ENCODE measurements around the gene SELENOV.

Gene SELENOV

GRCh38 chr19:39558624-39559117 is 43.7 kb downstream of the SELENOV start:
- 62 to 71% methylated on average over 4 to 5 of the region's 6 CpGs for WGBS, 2 experiments (ENCODE audit: insufficient coverage in 2 of 2)
- no peak overlapping the region for H3K4me3 ChIP-seq (ENCODE audit: extremely low read depth, insufficient read depth, low read length, poor library complexity, severe bottlenecking)
- H3K36me3 ChIP-seq (ENCODE audit: control insufficient read depth, insufficient read depth, low read length): no peaks in the 10 kb centered on the region
- no peak overlapping the region for H3K27ac ChIP-seq (ENCODE audit: low read depth, low read length, severe bottlenecking)
- H3K9me3 ChIP-seq (ENCODE audit: control insufficient read depth, low read length): no peaks in the 10 kb centered on the region
- no peaks in the 10 kb centered on the region for H3K4me1 ChIP-seq (ENCODE audit: control insufficient read depth, insufficient read depth, low read length, poor library complexity, severe bottlenecking)

GRCh38 chr19:39563408-39563807 is 48.5 kb downstream of the SELENOV start:
- H3K4me1 ChIP-seq (ENCODE audit: control insufficient read depth, insufficient read depth, low read length, poor library complexity, severe bottlenecking): no peaks in the 10 kb centered on the region
- no peak overlapping the region for H3K4me3 ChIP-seq (ENCODE audit: extremely low read depth, insufficient read depth, low read length, poor library complexity, severe bottlenecking)
- no peak overlapping the region for H3K27ac ChIP-seq (ENCODE audit: low read depth, low read length, severe bottlenecking)
- H3K9me3 ChIP-seq (ENCODE audit: control insufficient read depth, low read length): no peaks in the 10 kb centered on the region
- 72 to 79% methylated on average over 2 of the region's 2 CpGs for WGBS, 2 experiments (ENCODE audit: insufficient coverage in 2 of 2)
- H3K36me3 ChIP-seq (ENCODE audit: control insufficient read depth, insufficient read depth, low read length): no peaks in the 10 kb centered on the region

GRCh38 chr19:39566064-39566463 is 51.1 kb downstream of the SELENOV start:
- H3K9me3 ChIP-seq (ENCODE audit: control insufficient read depth, low read length): no peaks in the 10 kb centered on the region

GRCh38 chr19:39568604-39569003 is 53.7 kb downstream of the SELENOV start:
- WGBS, 2 experiments (ENCODE audit: insufficient coverage in 2 of 2): 40% methylated on average over 1 of the region's 3 CpGs; no CpG with 5 or more reads in 1 of the 2 experiments
- H3K36me3 ChIP-seq (ENCODE audit: control insufficient read depth, insufficient read depth, low read length): no peaks in the 10 kb centered on the region
- no peak overlapping the region for H3K27ac ChIP-seq (ENCODE audit: low read depth, low read length, severe bottlenecking)
- no peak overlapping the region for H3K4me3 ChIP-seq (ENCODE audit: extremely low read depth, insufficient read depth, low read length, poor library complexity, severe bottlenecking)
- H3K9me3 ChIP-seq (ENCODE audit: control insufficient read depth, low read length): peaks cover 5% of the 10 kb centered on the region
- H3K4me1 ChIP-seq (ENCODE audit: control insufficient read depth, insufficient read depth, low read length, poor library complexity, severe bottlenecking): no peaks in the 10 kb centered on the region

More at GRCh38 chr19:39566064-39566463, 51.1 kb downstream of the SELENOV start:
- 33 to 100% methylated on average over 1 of the region's 3 CpGs for WGBS, 2 experiments (ENCODE audit: insufficient coverage in 2 of 2)
- Histone ChIP-seq H3K4me3 (ENCODE audit: extremely low read depth, insufficient read depth, low read length, poor library complexity, severe bottlenecking) (no peak overlapping the region), H3K36me3 (ENCODE audit: control insufficient read depth, insufficient read depth, low read length) (no peaks in the 10 kb centered on the region), H3K4me1 (ENCODE audit: control insufficient read depth, insufficient read depth, low read length, poor library complexity, severe bottlenecking) (no peaks in the 10 kb centered on the region), H3K27ac (ENCODE audit: low read depth, low read length, severe bottlenecking) (no peak overlapping the region)

Data from mesodermal cell (in vitro differentiated cells).